Right lung (tissue), 5 donors: ENCODE results near the gene ZBTB20. TPM values are rescaled to one million over a fixed set of nuclear protein-coding genes. Genes with fewer than 3 reads are reported as not detected.

ENCODE experiments used
- DNase-seq, 2 donors: peaks; one replicate each; pipeline ENCODE4 v3.0.0-alpha.2; 2013
- polyA plus RNA-seq, 5 donors: library from polyadenylated mRNA; unstranded; fragments of 120-200 nt; gene quantifications; one replicate each; pipeline versions ENCODE4 v1.2.1 to v1.2.3, GENCODE V29; 2013; ENCODE audit warnings: inconsistent platforms in 1 of 5, low replicate concordance in 1 of 5; ENCODE audit not compliant: insufficient read length in 5 of 5, insufficient read depth in 1 of 5

ZBTB20 gene
- polyA plus RNA-seq, 5 donors: 0.86 to 5.4 (median 4.4) TPM

DNA sequence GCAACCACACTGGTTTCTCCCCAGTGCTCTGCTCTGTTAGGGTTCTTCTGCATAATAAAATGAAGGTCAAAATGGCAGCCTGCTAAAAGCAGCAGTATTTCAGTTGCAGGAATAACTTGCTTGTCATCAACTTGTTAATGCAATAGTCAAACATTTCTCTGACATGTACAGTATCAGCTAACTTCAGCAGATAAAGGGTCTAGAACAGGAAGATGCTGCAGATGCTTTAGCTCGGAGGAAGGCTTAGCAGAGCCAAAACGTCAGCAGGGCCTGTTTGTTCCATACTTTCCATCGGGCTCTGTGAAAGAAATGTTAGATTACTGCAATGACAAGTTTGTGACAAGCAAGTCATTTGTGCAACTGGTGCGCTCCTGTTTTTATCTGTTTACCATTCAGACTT lies 561.4 kb downstream of the ZBTB20 start:
- DNase-seq: no peak

DNA sequence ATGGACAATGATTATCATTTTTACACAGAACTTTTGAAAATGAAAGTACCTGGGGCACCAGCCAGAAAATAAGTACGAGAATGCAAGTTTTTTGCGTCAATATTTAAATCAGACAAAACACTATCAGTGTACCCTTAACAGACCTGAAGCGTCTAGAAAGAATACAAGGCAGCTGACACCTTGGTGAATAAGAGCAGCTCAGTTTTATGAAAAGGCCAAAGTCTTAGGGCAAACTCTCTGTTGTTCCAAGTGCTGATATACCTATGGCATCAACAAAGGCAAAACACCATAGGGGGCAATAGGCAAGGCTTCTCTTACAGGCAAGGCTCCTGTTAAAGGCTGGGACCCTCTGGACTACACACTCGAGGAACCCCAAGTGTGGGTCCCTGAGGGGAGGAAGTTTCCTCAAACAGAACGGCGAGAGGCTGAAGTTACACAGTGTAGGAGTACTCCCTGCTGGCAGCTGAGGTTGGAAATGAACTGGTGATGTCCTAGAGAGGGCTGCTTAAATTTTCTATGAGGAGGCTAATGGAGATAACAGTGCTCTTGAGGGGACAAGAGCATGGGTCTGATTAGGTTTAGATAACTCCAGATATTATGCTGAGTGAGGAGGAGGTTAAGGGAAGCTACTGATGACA lies 562.2 kb downstream of the ZBTB20 start:
- no peak for DNase-seq

DNA sequence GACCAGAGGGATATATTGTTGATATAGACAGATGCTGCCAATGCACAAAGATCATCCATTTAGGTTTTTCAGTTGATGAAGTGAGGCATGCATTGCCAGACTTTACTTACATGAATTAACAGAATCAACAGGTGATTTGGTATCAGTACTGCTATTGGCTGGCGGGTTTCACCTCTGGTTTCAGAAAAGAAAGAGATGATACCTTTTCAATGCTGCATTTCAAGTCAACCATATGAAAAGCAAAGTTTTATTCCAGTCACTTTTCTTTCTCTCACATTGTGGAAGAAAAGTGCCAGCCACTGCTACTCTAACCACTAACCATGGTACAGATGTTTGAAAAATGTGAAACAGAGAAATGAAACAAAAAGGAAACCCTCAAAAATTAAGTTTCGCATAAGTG lies 564.2 kb downstream of the ZBTB20 start:
- DNase-seq: no peak

GRCh38 chr3:114572364-114573062 lies 574.6 kb downstream of the ZBTB20 start:
- DNase-seq: no peak

DNA sequence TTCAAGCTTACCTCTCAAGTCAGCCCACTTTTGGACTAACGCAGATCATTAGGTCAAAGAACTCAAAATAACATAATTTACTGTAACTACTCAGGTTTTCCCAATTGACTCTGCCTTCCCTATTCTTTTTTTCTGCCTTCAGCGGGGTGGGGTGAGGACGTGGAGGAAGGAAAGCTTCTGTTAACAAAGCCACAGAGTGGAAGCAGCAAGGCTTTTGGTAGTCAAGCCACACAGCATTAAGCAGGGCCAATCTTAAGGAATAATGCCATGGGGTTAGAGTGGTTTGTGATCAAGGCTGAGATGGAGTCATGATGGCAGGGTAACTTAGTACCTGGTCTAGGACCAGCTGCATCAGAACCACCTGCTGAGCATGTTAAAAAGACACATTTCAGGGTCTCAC lies 575.7 kb downstream of the ZBTB20 start:
- no peak for DNase-seq

DNA sequence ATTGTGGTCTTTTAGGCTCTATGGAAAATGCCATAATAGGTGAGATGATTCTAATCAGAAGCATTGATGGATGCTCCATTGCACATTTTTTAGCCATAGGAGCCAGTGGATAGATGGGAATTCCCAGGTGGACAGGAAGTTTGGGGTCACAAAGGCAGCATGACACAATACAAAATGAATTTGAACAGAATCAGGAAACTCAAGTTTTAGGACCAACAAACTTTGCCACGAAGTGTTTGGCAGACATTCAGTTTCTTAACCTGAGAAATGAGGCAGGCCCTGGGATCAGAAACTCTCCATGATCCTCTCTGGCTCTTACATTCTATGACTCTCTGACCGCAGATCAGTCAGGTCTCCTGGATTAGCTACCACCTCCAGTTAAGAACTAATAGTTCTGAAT lies 577.9 kb downstream of the ZBTB20 start:
- no peak for DNase-seq

DNA sequence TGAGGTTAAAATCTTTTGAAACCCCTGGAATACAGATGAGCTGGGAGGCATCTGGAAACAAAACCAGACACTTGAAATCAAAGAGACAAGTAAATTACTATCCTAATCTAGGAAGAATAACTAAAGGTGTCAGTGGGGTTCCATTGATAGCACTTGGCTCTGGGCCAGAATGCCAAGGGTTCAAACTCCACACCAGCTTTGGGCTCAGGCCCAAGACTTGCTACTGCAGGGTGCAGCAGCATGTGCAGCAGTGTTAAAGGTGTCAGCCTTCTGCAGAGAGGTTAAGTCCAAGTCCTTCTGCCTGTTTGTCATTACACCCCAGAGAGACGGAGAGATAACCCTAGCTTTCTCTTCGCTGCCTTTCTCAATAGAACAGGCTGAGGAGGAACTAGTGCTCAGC lies 579.3 kb downstream of the ZBTB20 start:
- DNase-seq: no peak

DNA sequence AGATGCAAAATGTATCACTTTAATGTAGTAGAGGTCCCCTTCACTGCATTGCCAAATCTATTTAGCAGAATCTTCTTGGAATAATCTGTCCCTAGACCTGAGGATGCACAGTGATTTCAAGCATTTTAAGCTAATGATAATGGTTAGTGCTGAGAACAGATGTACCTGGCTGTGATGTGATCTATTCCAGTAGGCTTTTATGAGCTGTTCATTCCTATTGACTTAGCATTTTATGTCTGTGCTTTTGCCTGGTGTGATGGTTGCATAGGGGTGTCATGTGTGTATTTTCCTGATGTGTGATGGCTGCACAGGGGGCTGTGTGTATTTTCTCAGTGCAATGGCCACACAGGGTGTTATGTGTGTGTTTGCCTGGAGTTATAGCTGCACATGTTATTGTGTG lies 580.3 kb downstream of the ZBTB20 start:
- no peak for DNase-seq

DNA sequence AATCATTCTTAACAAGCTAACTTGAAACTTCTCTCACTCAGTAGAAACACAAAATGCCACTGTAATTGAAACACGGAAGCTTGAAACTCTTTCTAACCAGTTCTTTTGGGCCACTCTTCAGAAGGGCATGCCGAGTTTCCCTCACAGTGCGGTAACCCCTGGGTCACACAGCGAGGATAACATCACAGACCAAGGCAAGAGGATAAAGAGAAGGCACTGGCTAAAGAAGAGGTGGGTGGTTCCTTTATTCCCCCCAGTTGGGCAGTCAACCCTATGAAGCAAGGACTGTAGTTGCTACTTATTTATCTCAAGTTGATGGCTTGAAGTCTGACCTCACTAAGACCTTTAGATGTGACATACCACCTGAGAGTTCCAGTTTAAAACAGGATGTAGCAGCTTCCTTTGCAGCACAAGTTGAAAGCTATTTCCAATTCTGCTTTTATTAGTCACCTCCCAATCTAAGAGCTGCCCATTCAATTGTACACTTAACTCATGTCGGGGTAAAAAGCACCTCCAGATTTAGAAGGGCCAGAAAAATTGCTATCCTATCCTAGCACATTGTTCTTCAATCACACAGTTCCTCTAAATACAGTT lies 580.8 kb downstream of the ZBTB20 start:
- no peak for DNase-seq

GRCh38 chr3:114565216-114565615 lies 581.9 kb downstream of the ZBTB20 start:
- DNase-seq: peak; percentile 68 to 72

- no peak for DNase-seq
Observed at GRCh38 chr3:114563720-114564119, 583.4 kb downstream of the ZBTB20 start.

GRCh38 chr3:114562557-114562956 lies 584.5 kb downstream of the ZBTB20 start:
- no peak for DNase-seq

GRCh38 chr3:114558271-114558670 lies 588.8 kb downstream of the ZBTB20 start:
- DNase-seq: no peak

- no peak for DNase-seq
Observed at GRCh38 chr3:114557791-114558190, 589.3 kb downstream of the ZBTB20 start.

- no peak for DNase-seq
Observed at GRCh38 chr3:114556657-114557213, 590.4 kb downstream of the ZBTB20 start.

- DNase-seq: no peak
Observed at GRCh38 chr3:114554731-114555130, 592.4 kb downstream of the ZBTB20 start.

DNA sequence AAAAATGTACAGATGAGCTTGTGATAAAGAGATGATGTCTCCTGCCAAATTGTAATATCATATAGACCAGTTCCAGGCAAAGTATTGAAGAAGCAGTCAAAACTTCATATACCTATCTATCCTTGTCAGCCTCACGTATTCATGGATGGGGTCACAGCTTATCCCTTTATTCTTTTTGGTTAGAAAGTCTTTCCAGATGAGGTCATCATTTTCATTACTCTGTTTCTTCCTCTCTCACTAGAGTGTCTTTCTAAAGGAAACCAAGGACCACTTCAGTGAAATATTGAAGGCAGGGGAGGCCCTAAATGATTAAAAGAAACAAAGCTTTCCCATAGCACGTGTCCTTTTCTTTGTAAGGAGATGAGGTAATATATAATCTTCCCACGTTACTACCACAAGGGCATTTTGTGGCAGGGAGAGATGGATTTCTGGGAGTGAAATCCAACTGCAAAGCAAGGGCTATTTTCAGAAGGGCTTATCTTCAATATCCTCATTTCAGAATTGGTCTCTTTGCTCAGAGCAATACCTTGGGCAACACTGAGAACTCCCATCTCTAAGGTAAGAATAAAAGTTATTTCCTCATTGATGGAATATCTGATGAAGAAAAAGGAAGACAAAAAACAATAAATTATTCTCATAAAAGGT lies 593.0 kb downstream of the ZBTB20 start:
- no peak for DNase-seq

DNA sequence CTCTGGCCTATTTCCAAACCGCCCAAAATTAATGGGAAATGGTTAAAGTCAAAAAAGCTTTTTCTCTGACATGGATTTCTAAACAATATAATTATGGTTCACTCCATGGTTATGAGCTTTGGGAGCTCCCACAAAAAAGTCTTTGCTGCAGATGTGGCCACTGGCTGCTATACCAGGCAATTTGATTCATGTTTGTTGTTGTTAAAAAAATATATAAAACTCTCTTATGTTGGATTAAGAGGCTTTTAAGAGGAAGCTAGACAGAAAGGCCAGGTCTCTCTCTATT lies 594.6 kb downstream of the ZBTB20 start:
- DNase-seq: no peak

DNA sequence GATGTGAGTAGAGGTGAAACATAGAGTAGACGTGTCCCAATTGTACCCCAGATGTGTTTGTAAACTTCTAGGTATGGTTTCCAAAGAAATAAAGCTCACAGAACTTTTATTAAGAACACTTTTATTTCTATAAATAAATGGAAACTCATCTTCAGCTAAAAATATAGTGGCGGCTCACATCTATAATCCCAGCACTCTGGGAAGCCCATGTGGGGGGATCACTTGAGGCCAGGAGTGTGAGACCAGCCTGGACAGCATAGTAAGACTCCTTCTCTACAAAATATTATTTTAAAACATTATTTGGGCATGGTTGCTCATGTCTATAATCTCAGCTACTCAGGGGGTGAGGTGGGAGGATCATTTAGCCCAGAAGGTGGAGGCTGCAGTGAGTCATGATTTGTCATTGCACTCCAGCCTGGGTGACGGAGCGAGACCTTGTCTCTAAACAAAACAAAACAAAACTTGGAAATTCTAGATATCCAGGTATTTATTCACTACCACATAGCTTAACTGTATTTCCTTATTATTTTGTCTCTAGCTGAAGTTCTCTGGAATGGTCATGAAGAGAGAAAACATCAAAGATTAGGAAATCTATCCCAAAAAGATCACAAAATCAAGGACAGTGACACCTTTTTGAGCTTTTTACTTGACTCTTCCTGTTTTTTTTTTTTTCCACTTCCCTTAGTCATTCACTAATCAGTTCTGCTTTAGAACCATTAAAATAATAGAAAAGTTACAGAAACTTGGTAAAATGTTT lies 595.1 kb downstream of the ZBTB20 start:
- no peak for DNase-seq

GRCh38 chr3:114550165-114550564 lies 596.9 kb downstream of the ZBTB20 start:
- DNase-seq: peak; percentile 41 to 55

DNA sequence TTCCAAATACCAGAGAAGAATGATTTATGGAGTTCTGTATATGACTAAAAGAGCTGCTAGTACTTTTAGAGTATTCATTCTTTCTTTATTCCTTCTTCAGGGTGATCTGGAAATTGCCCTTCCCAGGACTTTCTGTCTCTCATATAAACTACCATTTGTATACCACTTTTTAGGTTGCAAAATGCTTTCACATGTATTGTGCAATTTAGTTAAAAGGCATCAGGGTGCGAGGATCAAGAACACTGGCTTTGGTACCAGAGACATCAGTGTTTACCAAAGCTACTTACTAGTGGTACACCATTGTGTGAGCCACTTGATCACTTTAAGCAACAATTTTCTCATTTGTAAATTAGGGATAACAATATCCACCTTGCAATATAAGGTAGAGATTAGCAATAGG lies 601.9 kb downstream of the ZBTB20 start:
- no peak for DNase-seq

DNA sequence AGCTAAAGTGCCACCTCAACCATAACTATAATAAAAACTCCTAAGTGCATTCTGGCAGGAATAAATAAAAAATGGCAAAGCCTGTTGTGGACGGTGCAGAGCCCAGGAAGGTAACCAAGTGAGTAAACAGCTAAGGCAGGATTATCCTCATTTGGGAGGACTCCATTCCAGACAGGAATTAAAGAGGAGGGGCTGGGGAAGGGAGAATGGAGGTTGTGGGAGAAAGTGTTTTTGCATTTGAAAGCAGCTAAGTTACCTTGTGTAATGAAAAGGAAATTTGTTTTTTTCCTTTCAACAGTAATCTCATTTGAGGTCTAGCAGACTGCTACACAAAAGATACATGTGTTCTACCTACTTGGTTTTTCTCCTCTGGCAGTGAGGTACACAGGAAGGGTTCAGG lies 604.7 kb downstream of the ZBTB20 start:
- DNase-seq: no peak
